ENCODE results near the gene C11orf86.

C11orf86 gene

DNA sequence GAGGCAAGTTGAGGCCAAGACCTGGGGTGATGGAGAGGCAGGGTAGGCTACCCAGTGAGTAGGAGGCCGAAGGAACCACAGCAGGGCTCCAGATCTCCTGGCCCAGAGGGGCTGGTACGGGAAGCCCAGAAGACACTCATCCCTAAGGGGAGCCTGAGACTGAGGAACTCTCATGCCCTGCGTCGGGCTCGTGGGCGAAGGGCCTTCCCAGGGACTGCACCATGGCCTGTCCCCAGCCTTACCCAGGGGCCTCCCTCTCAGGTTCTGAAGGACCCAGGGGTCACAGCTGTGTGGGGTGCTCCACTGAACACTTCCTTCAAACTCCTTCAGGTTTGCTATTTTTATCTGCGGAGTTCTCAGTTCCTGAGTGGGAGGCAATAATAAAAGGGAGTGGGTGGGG, 32.0 kb downstream of the C11orf86 start:
- H3K27me3 ChIP-seq (ENCODE audit: low read depth, low read length) = no peaks in the 10 kb centered on the region
- H3K79me2 ChIP-seq (ENCODE audit: low read length) = no peaks in the 10 kb centered on the region
- peak overlapping the region; percentile 44 for H3K27ac ChIP-seq (ENCODE audit: low read length)
- H3K4me2 ChIP-seq (ENCODE audit: low read length) = peak overlapping the region; percentile 72
- peak overlapping the region; percentile 97 for H2AFZ ChIP-seq (ENCODE audit: low read depth, low read length)
- no peaks in the 10 kb centered on the region for H3K36me3 ChIP-seq (replicated peaks; ENCODE audit: low read depth, low read length)
- peak overlapping the region; percentile 18; the same call in 1 of the 2 replicates for H3K9ac ChIP-seq (ENCODE audit: low read length)
- no peak for TF ChIP-seq EZH2phosphoT487 (IDR thresholded peaks at IDR 0.05; ENCODE audit: low read depth)
- TF ChIP-seq, protein P1, sequence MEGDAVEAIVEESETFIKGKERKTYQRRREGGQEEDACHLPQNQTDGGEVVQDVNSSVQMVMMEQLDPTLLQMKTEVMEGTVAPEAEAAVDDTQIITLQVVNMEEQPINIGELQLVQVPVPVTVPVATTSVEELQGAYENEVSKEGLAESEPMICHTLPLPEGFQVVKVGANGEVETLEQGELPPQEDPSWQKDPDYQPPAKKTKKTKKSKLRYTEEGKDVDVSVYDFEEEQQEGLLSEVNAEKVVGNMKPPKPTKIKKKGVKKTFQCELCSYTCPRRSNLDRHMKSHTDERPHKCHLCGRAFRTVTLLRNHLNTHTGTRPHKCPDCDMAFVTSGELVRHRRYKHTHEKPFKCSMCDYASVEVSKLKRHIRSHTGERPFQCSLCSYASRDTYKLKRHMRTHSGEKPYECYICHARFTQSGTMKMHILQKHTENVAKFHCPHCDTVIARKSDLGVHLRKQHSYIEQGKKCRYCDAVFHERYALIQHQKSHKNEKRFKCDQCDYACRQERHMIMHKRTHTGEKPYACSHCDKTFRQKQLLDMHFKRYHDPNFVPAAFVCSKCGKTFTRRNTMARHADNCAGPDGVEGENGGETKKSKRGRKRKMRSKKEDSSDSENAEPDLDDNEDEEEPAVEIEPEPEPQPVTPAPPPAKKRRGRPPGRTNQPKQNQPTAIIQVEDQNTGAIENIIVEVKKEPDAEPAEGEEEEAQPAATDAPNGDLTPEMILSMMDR (IDR thresholded peaks at IDR 0.05; ENCODE audit: low read depth, low read length) = no peak
- no peaks in the 10 kb centered on the region for H4K20me1 ChIP-seq (ENCODE audit: insufficient read depth, low read length)
- H3K4me1 ChIP-seq (ENCODE audit: low read length) = peaks cover 12% of the 10 kb centered on the region
- H3K9me3 ChIP-seq (ENCODE audit: insufficient read depth, low read length) = no peaks in the 10 kb centered on the region
- peak overlapping the region; percentile 75; the same call in 1 of the 2 replicates for H3K4me3 ChIP-seq (ENCODE audit: low read length)

DNA sequence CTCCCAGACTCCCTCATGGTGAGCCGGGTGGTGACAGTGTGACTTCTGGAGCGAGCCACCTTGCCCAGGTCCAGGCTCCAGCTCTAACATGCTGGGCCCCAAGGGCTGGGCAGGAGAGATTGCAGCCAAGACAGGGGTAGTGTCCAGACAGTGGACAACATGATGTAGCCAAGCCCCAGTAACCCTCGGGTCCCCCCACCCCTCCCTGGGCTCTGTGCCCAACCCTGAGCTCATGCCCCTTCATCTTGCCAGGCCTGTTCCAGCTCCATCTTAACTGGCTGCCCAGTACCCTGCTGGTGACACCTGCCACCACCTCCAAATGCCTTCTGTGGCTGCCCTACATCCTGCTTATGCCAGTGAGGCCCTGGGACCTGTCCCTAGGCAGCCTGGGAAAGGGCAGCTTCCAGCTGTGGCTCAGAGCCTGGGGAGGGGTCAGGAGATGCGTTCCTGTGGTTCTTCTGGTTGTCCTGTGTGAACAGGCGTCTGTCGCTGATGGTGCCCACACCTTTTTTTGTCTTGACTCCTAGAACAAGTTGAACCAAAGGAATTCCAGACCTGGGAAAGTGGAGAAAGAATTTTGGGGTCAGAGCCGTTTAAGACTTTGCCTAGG, 35.3 kb downstream of the C11orf86 start:
- no peak overlapping the region for H2AFZ ChIP-seq (ENCODE audit: low read depth, low read length)
- H3K4me3 ChIP-seq (ENCODE audit: low read length) = no peak overlapping the region
- H3K36me3 ChIP-seq (replicated peaks; ENCODE audit: low read depth, low read length) = no peaks in the 10 kb centered on the region
- H3K4me2 ChIP-seq (ENCODE audit: low read length) = no peak overlapping the region
- H3K27ac ChIP-seq (ENCODE audit: low read length) = no peak overlapping the region
- TF ChIP-seq, protein P1 (IDR thresholded peaks at IDR 0.05; ENCODE audit: low read depth, low read length) = no peak
- TF ChIP-seq EZH2phosphoT487 (IDR thresholded peaks at IDR 0.05; ENCODE audit: low read depth) = no peak
- no peak overlapping the region for H3K9ac ChIP-seq (ENCODE audit: low read length)
- H3K9me3 ChIP-seq (ENCODE audit: insufficient read depth, low read length) = no peaks in the 10 kb centered on the region
- H4K20me1 ChIP-seq (ENCODE audit: insufficient read depth, low read length) = no peaks in the 10 kb centered on the region
- H3K4me1 ChIP-seq (ENCODE audit: low read length) = peaks cover 12% of the 10 kb centered on the region
- no peaks in the 10 kb centered on the region for H3K27me3 ChIP-seq (ENCODE audit: low read depth, low read length)
- H3K79me2 ChIP-seq (ENCODE audit: low read length) = no peaks in the 10 kb centered on the region

GRCh38 chr11:67013511-67014045, 38.5 kb downstream of the C11orf86 start:
- H3K4me3 ChIP-seq (ENCODE audit: low read length) = no peak overlapping the region

GRCh38 chr11:67014343-67014742, 39.2 kb downstream of the C11orf86 start:
- Histone ChIP-seq H3K9ac (ENCODE audit: low read length) (no peak overlapping the region), H3K9me3 (ENCODE audit: insufficient read depth, low read length) (no peaks in the 10 kb centered on the region), H3K4me1 (ENCODE audit: low read length) (peaks cover 8% of the 10 kb centered on the region; the same call in 1 of the 2 replicates), H2AFZ (ENCODE audit: low read depth, low read length) (no peak overlapping the region), H3K27ac (ENCODE audit: low read length) (no peak overlapping the region), H3K36me3 (replicated peaks; ENCODE audit: low read depth, low read length) (no peaks in the 10 kb centered on the region), H3K4me2 (ENCODE audit: low read length) (no peak overlapping the region), H3K27me3 (ENCODE audit: low read depth, low read length) (no peaks in the 10 kb centered on the region), H3K79me2 (ENCODE audit: low read length) (no peaks in the 10 kb centered on the region), H4K20me1 (ENCODE audit: insufficient read depth, low read length) (no peaks in the 10 kb centered on the region), H3K4me3 (ENCODE audit: low read length) (no peak overlapping the region)
- no peak for TF ChIP-seq EZH2phosphoT487 (IDR thresholded peaks at IDR 0.05; ENCODE audit: low read depth)

More at GRCh38 chr11:67013511-67014045, 38.5 kb downstream of the C11orf86 start:
- H3K27ac ChIP-seq (ENCODE audit: low read length) = no peak overlapping the region
- H3K9me3 ChIP-seq (ENCODE audit: insufficient read depth, low read length) = no peaks in the 10 kb centered on the region
- H3K4me2 ChIP-seq (ENCODE audit: low read length) = no peak overlapping the region
- TF ChIP-seq, protein P1 (IDR thresholded peaks at IDR 0.05; ENCODE audit: low read depth, low read length) = no peak
- TF ChIP-seq EZH2phosphoT487 (IDR thresholded peaks at IDR 0.05; ENCODE audit: low read depth) = no peak
- H3K9ac ChIP-seq (ENCODE audit: low read length) = no peak overlapping the region
- no peaks in the 10 kb centered on the region for H4K20me1 ChIP-seq (ENCODE audit: insufficient read depth, low read length)
- no peaks in the 10 kb centered on the region for H3K36me3 ChIP-seq (replicated peaks; ENCODE audit: low read depth, low read length)
- H3K4me1 ChIP-seq (ENCODE audit: low read length) = peaks cover 8% of the 10 kb centered on the region; the same call in 1 of the 2 replicates
- H2AFZ ChIP-seq (ENCODE audit: low read depth, low read length) = no peak overlapping the region
- no peaks in the 10 kb centered on the region for H3K79me2 ChIP-seq (ENCODE audit: low read length)
- H3K27me3 ChIP-seq (ENCODE audit: low read depth, low read length) = no peaks in the 10 kb centered on the region

Measured in OCI-LY3 (cell line).